Choroid plexus epithelial cell (primary cell): ENCODE measurements around the gene APMAP.

Experiments used
- DNase-seq: peaks from one replicate; pipeline ENCODE4 v3.0.0-alpha.2; 2010; ENCODE audit warnings: low read depth
- H3K4me3 ChIP-seq: 2 replicates; pipeline ENCODE4 v1.5.1; 2011; ENCODE audit warnings: low read depth, mild to moderate bottlenecking, control low read depth, low read length, moderate library complexity
- CTCF ChIP-seq: conservative IDR thresholded peaks from 2 replicates; pipeline ENCODE4 v1.5.1; 2011; ENCODE audit warnings: low read depth, mild to moderate bottlenecking, control low read depth, inconsistent platforms, low read length, moderate library complexity

The APMAP gene

DNA sequence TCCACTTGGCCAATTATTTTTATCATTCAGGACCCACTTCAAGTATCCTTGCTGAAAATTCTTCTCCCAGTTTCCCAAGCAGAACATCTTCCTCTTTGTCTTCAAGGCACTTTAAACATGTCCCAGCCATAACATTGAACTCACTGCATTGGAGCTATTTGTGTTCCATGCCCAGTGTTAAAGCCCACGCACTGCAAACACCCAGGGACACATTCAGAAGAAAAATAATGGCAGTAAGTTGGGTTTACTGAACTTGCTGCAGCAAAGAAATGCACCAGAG lies 1.6 kb upstream of the APMAP start:
- no peak overlapping the region for H3K4me3 ChIP-seq
- TF ChIP-seq CTCF, result no peak
- DNase-seq, result no peak

GRCh38 chr20:24993337-24994185 lies 1.0 kb upstream of the APMAP start:
- DNase-seq, result peak; percentile 60
- no peak overlapping the region for H3K4me3 ChIP-seq
- TF ChIP-seq CTCF, result peak; percentile 37

- peak overlapping the region; percentile 94 for H3K4me3 ChIP-seq
- DNase-seq, result no peak
- no peak for TF ChIP-seq CTCF
Measured at GRCh38 chr20:24991897-24992486, 559 bp downstream of the APMAP start.

GRCh38 chr20:24990810-24991252 lies 1.7 kb downstream of the APMAP start:
- no peak overlapping the region for H3K4me3 ChIP-seq
- no peak for TF ChIP-seq CTCF
- DNase-seq, result no peak

- no peak for DNase-seq
- H3K4me3 ChIP-seq, result no peak overlapping the region
- no peak for TF ChIP-seq CTCF
Measured at GRCh38 chr20:24989162-24989561, 3.4 kb downstream of the APMAP start.

DNA sequence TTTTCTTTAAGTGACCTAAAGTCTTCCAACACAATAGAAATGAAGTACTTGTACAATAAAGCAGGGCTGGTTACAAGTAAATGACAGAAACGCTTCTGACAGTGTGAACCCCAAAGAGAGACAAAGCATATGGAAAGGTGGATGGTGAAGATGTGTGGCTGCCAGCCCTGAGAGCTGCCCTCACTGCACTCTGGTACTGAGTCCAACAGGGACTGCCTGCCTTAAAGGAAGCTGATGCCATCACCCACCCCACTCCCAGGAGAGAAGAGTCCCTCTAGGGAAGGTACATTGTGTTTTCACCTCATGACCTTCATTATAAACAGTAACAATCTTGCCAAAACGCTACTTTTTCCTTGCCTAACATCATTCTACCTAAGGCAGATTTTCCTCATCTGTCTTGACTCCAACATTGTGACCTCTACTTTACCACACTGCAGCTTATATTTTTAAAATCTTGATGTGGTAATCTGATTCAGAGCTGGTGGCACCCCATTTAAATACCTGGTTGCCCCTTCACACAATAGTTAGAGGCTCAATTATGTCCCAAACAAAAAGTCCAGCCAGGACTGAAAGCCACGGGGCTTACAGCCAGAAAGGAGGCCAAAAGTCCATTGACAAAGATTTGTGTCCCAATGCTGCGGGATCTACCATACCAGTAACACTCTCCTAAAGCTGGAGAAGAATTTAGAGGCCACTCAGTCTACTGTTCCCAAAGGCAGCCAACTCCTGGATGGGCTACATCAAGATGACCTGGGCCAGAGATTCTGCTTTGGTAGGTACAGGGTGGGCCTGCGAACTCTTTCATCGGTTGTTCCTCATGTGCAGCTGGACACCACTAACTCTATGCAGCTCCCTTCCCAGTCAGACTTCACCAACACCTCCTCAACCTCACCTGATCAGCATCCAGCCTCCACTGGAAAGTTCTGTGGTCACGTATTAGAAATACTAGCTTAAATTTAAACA lies 4.4 kb downstream of the APMAP start:
- no peak for DNase-seq
- no peak for TF ChIP-seq CTCF
- no peak overlapping the region for H3K4me3 ChIP-seq
